ENCODE data around the gene RAB38.

The RAB38 gene

DNA sequence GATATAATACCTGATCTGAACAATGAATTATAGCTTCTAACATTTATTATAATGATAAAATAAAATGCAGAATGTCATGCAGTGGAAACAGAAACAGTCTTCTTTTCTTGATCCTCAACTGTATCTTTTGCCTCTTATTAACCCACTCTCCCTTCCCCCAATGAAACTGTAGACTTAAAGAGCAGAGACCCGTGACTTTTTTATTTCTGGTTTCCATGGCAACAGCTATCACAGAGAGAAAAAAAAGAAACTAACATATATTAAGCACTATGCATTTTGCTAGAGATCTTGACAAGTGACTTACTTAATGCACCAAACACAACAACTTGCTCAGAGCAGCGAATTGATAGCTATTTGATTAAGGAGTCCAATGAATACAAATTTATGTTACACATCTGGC, 69.3 kb downstream of the RAB38 start:
- peaks cover 0 to 8% (median 0%) of the 10 kb centered on the region in 5 experiments for H3K9me3 ChIP-seq (ENCODE audit: control extremely low read depth in 1 of 5, control insufficient read depth in 4 of 5, insufficient read depth in 2 of 5, low read depth in 1 of 5, low read length in 4 of 5)
- no peak overlapping the region for H3K4me3 ChIP-seq (ENCODE audit: control insufficient read depth in 1 of 7, extremely low read depth in 1 of 7, insufficient read depth in 4 of 7, low read depth in 2 of 7, low read length in 6 of 7)
- no peak overlapping the region for H3K27ac ChIP-seq (ENCODE audit: insufficient read depth in 1 of 2, low read depth in 1 of 2, low read length in 2 of 2, poor library complexity in 1 of 2, severe bottlenecking in 2 of 2)
- WGBS (ENCODE audit: insufficient coverage) = no CpG with 5 or more reads among the region's 2 CpGs
- no peak for DNase-seq
- H3K4me1 ChIP-seq (ENCODE audit: control extremely low read depth in 1 of 4, control insufficient read depth in 4 of 4, insufficient read depth in 4 of 4, low read length in 3 of 4) = no peaks in the 10 kb centered on the region
- ChIA-PET POLR2A (interaction anchor here (0.7 kb wide), 1 partner anchor 676 kb away, joined by 3 read pairs; no protein-coding TSS in a partner anchor), CTCF (interaction anchor here (0.8 to 7.1 kb wide), 3 partner anchors 9 to 437 kb away, joined by 3 to 39 read pairs (median 4); no protein-coding TSS in a partner anchor)
- peaks cover 0 to 2% (median 0%) of the 10 kb centered on the region in 5 experiments for H3K27me3 ChIP-seq (replicated peaks in 2 of 5; ENCODE audit: control insufficient read depth in 4 of 5, insufficient read depth in 5 of 5, low read length in 4 of 5)
- H3K36me3 ChIP-seq (ENCODE audit: control insufficient read depth in 4 of 4, insufficient read depth in 4 of 4, low read length in 3 of 4) = peaks cover 0 to 9% (median 0%) of the 10 kb centered on the region in 4 experiments

DNA sequence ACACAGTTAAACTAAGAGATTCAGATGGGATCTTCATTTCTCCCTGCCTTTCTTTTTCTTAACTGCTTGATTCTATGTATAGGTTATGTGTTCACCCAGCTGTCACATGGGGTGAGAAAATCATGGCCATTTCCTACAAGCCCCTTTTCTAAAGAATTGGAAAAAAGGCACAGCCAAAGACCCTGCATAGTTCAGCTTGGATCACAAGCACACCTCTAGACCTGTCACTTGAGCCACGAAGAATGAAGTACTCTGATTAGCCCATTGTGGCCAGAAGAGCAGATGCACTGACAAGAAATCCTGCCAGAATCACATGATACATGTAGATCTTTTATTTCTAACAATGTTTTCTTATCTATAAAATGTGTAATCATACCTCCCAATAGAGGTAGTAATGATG, 69.7 kb downstream of the RAB38 start:
- H3K27me3 ChIP-seq (replicated peaks in 2 of 5; ENCODE audit: control insufficient read depth in 4 of 5, insufficient read depth in 5 of 5, low read length in 4 of 5) = peaks cover 0 to 2% (median 0%) of the 10 kb centered on the region in 5 experiments
- ChIA-PET CTCF (interaction anchor here (1.4 to 7.1 kb wide), 2 partner anchors 8 to 437 kb away, joined by 4 to 39 read pairs; no protein-coding TSS in a partner anchor), POLR2A (interaction anchor here (0.7 kb wide), 1 partner anchor 675 kb away, joined by 3 read pairs; no protein-coding TSS in a partner anchor)
- no CpG with 5 or more reads among the region's 1 CpG for WGBS (ENCODE audit: insufficient coverage)
- H3K4me1 ChIP-seq (ENCODE audit: control extremely low read depth in 1 of 4, control insufficient read depth in 4 of 4, insufficient read depth in 4 of 4, low read length in 3 of 4) = no peaks in the 10 kb centered on the region
- H3K27ac ChIP-seq (ENCODE audit: insufficient read depth in 1 of 2, low read depth in 1 of 2, low read length in 2 of 2, poor library complexity in 1 of 2, severe bottlenecking in 2 of 2) = no peak overlapping the region
- peaks cover 0 to 8% (median 0%) of the 10 kb centered on the region in 5 experiments for H3K9me3 ChIP-seq (ENCODE audit: control extremely low read depth in 1 of 5, control insufficient read depth in 4 of 5, insufficient read depth in 2 of 5, low read depth in 1 of 5, low read length in 4 of 5)
- H3K36me3 ChIP-seq (ENCODE audit: control insufficient read depth in 4 of 4, insufficient read depth in 4 of 4, low read length in 3 of 4) = peaks cover 0 to 7% (median 0%) of the 10 kb centered on the region in 4 experiments
- H3K4me3 ChIP-seq (ENCODE audit: control insufficient read depth in 1 of 7, extremely low read depth in 1 of 7, insufficient read depth in 4 of 7, low read depth in 2 of 7, low read length in 6 of 7) = no peak overlapping the region
- DNase-seq = no peak

DNA sequence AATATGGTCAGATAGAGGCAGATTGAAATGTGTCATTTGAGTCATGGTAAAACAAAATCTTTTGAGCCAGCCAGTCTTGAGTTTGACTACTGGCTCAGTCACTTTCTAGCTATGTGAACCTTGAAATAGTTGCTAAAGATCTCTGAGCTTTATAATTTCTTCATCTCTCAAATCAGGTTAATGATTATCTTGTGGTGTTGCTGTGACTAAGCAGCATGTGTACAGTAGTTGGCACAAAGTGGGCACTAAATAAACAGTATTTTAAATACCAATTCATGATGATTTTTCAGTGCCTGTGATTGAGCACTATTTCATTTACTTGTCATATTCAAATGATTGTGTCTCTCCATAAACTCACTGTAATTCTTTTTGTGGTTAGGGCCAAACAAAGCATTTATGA, 70.8 kb downstream of the RAB38 start:
- CTCF ChIA-PET = interaction anchor here (0.7 to 7.1 kb wide), 6 partner anchors 11 to 438 kb away, joined by 3 to 39 read pairs (median 3); no protein-coding TSS in a partner anchor

DNA sequence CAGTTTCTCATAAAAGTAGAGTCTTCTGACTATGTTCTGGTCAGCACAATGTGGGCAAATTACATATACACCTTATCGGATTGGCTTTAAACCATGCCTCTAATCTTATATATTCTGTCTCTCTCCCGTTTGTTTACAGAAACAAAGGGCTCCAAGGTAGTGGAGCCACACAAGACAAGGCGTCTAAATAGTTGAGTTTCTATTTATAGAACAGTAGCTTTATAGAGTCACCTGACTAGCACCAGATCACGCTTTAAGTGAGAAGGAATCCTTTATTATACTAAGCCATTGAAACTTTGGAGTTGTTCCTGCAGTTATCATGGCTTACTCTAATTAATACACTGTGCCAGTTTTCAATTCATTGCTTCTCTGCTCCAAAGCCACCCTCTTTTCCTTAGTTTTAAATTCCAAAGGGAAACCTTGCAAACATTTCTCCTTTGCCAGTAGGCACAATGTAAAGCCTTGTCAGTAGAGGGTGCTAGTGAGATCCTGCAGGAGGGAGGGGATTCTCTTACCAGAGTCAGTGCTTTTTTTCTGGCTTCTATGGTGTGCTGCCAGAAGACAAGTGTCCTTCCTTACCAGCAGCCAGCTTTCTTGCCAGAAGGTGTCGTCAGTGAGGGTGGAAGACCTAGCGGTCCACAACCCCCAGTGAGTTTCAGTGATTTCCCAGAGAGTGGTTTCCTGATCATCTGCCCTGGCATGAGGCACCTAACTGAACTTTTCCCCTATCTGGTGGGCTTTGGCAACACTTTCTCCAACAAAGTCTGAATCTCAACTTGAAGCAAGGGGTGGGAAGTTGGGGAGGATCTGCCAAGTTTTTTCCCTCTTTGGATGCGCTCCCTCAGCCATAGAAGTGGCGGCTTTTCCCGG, 71.7 kb downstream of the RAB38 start:
- POLR2A ChIA-PET = no interaction called here
- H3K9me3 ChIP-seq (ENCODE audit: control extremely low read depth in 1 of 5, control insufficient read depth in 4 of 5, insufficient read depth in 2 of 5, low read depth in 1 of 5, low read length in 4 of 5) = peaks cover 0 to 4% (median 0%) of the 10 kb centered on the region in 5 experiments

More for the DNA sequence above, 70.8 kb downstream of the RAB38 start:
- H3K9me3 ChIP-seq (ENCODE audit: control extremely low read depth in 1 of 5, control insufficient read depth in 4 of 5, insufficient read depth in 2 of 5, low read depth in 1 of 5, low read length in 4 of 5) = peaks cover 0 to 8% (median 0%) of the 10 kb centered on the region in 5 experiments
- POLR2A ChIA-PET = no interaction called here
- no peak overlapping the region for H3K27ac ChIP-seq (ENCODE audit: insufficient read depth in 1 of 2, low read depth in 1 of 2, low read length in 2 of 2, poor library complexity in 1 of 2, severe bottlenecking in 2 of 2)
- H3K36me3 ChIP-seq (ENCODE audit: control insufficient read depth in 4 of 4, insufficient read depth in 4 of 4, low read length in 3 of 4) = peaks cover 0 to 3% (median 0%) of the 10 kb centered on the region in 4 experiments
- DNase-seq = no peak
- H3K4me3 ChIP-seq (ENCODE audit: control insufficient read depth in 1 of 7, extremely low read depth in 1 of 7, insufficient read depth in 4 of 7, low read depth in 2 of 7, low read length in 6 of 7) = no peak overlapping the region
- no peaks in the 10 kb centered on the region for H3K4me1 ChIP-seq (ENCODE audit: control extremely low read depth in 1 of 4, control insufficient read depth in 4 of 4, insufficient read depth in 4 of 4, low read length in 3 of 4)
- peaks cover 0 to 2% (median 0%) of the 10 kb centered on the region in 5 experiments for H3K27me3 ChIP-seq (replicated peaks in 2 of 5; ENCODE audit: control insufficient read depth in 4 of 5, insufficient read depth in 5 of 5, low read length in 4 of 5)

DNA sequence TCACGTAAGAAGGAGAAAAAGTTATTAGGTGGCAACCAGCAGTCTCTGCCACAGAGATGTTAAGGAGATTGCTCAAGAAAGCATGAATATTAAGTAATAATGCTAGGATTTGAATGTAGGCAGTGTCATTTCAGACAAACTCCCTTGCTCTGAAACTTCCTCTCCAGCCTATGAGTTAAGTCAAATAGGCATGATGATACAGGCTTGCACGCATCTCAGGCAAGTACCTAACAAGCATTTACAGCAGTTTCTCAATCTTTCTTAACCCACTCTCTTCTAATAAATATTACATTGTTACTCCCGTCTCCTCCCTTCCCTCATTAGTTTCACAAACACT, 72.7 kb downstream of the RAB38 start:
- H3K4me1 ChIP-seq (ENCODE audit: control extremely low read depth in 1 of 4, control insufficient read depth in 4 of 4, insufficient read depth in 4 of 4, low read length in 3 of 4) = no peaks in the 10 kb centered on the region
- WGBS (ENCODE audit: insufficient coverage) = 100% methylated on average over 3 of the region's 3 CpGs
- H3K36me3 ChIP-seq (ENCODE audit: control insufficient read depth in 4 of 4, insufficient read depth in 4 of 4, low read length in 3 of 4) = no peaks in the 10 kb centered on the region
- POLR2A ChIA-PET = no interaction called here
- CTCF ChIA-PET = interaction anchor here (0.8 to 7.1 kb wide), 5 partner anchors 29 to 449 kb away, joined by 3 to 39 read pairs (median 4); no protein-coding TSS in a partner anchor
- H3K9me3 ChIP-seq (ENCODE audit: control extremely low read depth in 1 of 5, control insufficient read depth in 4 of 5, insufficient read depth in 2 of 5, low read depth in 1 of 5, low read length in 4 of 5) = no peaks in the 10 kb centered on the region
- no peak for DNase-seq
- H3K27me3 ChIP-seq (replicated peaks in 2 of 5; ENCODE audit: control insufficient read depth in 4 of 5, insufficient read depth in 5 of 5, low read length in 4 of 5) = peaks cover 0 to 2% (median 0%) of the 10 kb centered on the region in 5 experiments
- H3K4me3 ChIP-seq (ENCODE audit: control insufficient read depth in 1 of 7, extremely low read depth in 1 of 7, insufficient read depth in 4 of 7, low read depth in 2 of 7, low read length in 6 of 7) = no peak overlapping the region
- no peak overlapping the region for H3K27ac ChIP-seq (ENCODE audit: insufficient read depth in 1 of 2, low read depth in 1 of 2, low read length in 2 of 2, poor library complexity in 1 of 2, severe bottlenecking in 2 of 2)

More for the DNA sequence above, 71.7 kb downstream of the RAB38 start:
- DNase-seq = peak; percentile 76 to 88 (median 86)
- Histone ChIP-seq H3K4me3 (ENCODE audit: control insufficient read depth in 1 of 7, extremely low read depth in 1 of 7, insufficient read depth in 4 of 7, low read depth in 2 of 7, low read length in 6 of 7) (no peak overlapping the region), H3K27me3 (replicated peaks in 2 of 5; ENCODE audit: control insufficient read depth in 4 of 5, insufficient read depth in 5 of 5, low read length in 4 of 5) (peaks cover 0 to 2% (median 0%) of the 10 kb centered on the region in 5 experiments), H3K4me1 (ENCODE audit: control extremely low read depth in 1 of 4, control insufficient read depth in 4 of 4, insufficient read depth in 4 of 4, low read length in 3 of 4) (no peaks in the 10 kb centered on the region), H3K27ac (ENCODE audit: insufficient read depth in 1 of 2, low read depth in 1 of 2, low read length in 2 of 2, poor library complexity in 1 of 2, severe bottlenecking in 2 of 2) (no peak overlapping the region), H3K36me3 (ENCODE audit: control insufficient read depth in 4 of 4, insufficient read depth in 4 of 4, low read length in 3 of 4) (peaks cover 0 to under 1% (median 0%) of the 10 kb centered on the region in 4 experiments)
- 83% methylated on average over 9 of the region's 9 CpGs for WGBS (ENCODE audit: insufficient coverage)
- CTCF ChIA-PET = interaction anchor here (0.9 to 7.1 kb wide), 7 partner anchors 12 to 439 kb away, joined by 3 to 39 read pairs (median 3); no protein-coding TSS in a partner anchor

DNA sequence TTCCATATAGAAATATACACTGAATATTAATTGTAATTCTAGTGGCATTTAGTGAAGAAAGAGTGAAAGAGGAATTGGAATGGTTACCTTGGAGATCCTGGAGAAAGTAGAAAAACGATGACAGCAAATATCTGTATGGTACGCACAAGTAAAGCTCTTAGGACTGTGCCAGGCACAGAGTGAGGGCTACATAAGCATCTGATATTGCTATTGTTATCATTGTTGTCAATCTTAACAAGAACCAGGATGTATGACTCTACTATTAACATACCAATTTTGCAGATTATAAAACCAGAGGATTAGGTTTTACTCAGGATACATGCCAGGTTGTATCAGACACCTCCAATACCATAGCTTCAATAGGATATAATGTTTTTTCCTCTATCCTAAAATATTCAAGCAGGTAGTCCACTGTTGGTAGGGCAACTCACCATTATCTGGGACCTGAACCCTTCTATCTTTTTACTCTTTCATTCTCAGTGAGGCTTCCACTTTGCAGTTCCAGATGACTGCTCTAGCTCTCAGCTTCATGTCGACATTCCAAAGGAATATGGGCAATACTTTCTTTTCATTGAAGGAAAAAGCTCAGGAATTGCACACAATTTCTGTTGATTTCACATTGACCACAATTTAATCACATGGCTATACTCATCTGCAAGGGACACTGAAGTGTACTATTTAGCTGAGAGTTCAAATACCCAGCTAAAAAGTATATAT, 73.2 kb downstream of the RAB38 start:
- WGBS (ENCODE audit: insufficient coverage) = 97% methylated on average over 3 of the region's 3 CpGs
- Histone ChIP-seq H3K4me1 (ENCODE audit: control extremely low read depth in 1 of 4, control insufficient read depth in 4 of 4, insufficient read depth in 4 of 4, low read length in 3 of 4) (no peaks in the 10 kb centered on the region), H3K27ac (ENCODE audit: insufficient read depth in 1 of 2, low read depth in 1 of 2, low read length in 2 of 2, poor library complexity in 1 of 2, severe bottlenecking in 2 of 2) (no peak overlapping the region), H3K36me3 (ENCODE audit: control insufficient read depth in 4 of 4, insufficient read depth in 4 of 4, low read length in 3 of 4) (no peaks in the 10 kb centered on the region), H3K27me3 (replicated peaks in 2 of 5; ENCODE audit: control insufficient read depth in 4 of 5, insufficient read depth in 5 of 5, low read length in 4 of 5) (peaks cover 0 to 2% (median 0%) of the 10 kb centered on the region in 5 experiments), H3K4me3 (ENCODE audit: control insufficient read depth in 1 of 7, extremely low read depth in 1 of 7, insufficient read depth in 4 of 7, low read depth in 2 of 7, low read length in 6 of 7) (no peak overlapping the region), H3K9me3 (ENCODE audit: control extremely low read depth in 1 of 5, control insufficient read depth in 4 of 5, insufficient read depth in 2 of 5, low read depth in 1 of 5, low read length in 4 of 5) (no peaks in the 10 kb centered on the region)
- no peak for DNase-seq
- ChIA-PET POLR2A (no interaction called here), CTCF (interaction anchor here (0.8 to 7.1 kb wide), 5 partner anchors 30 to 450 kb away, joined by 3 to 39 read pairs (median 4); no protein-coding TSS in a partner anchor)

All from common myeloid progenitor, CD34-positive (primary cell).